HFFc6 (cell line): ENCODE results near the gene PWWP2A. TPM values are rescaled to one million over a fixed set of nuclear protein-coding genes. Genes with fewer than 3 reads are reported as not detected.

Experiments used
- DNase-seq: peaks from one replicate; pipeline ENCODE4 v3.0.0-alpha.2; 2018
- H3K27ac Mint-ChIP-seq: 2 replicates; pipeline ENCODE4 v1.8.0; 2020; ENCODE audit warnings: mild to moderate bottlenecking, mixed read lengths
- H3K27me3 Mint-ChIP-seq: 2 replicates; pipeline ENCODE4 v1.8.0; 2021; ENCODE audit warnings: mild to moderate bottlenecking, moderate library complexity, mixed read lengths; ENCODE audit not compliant: insufficient read depth
- H3K36me3 Mint-ChIP-seq: 2 replicates; pipeline ENCODE4 v1.8.0; 2021; ENCODE audit warnings: low read depth, mixed read lengths
- H3K4me1 Mint-ChIP-seq: 2 replicates; pipeline ENCODE4 v1.8.0; 2020; ENCODE audit warnings: low read depth, mixed read lengths
- H3K4me3 Mint-ChIP-seq: 2 replicates; pipeline ENCODE4 v1.8.0; 2020; ENCODE audit warnings: mild to moderate bottlenecking, moderate library complexity, mixed read lengths
- H3K9me3 Mint-ChIP-seq: 2 replicates; pipeline ENCODE4 v1.8.0; 2020; ENCODE audit warnings: mild to moderate bottlenecking, mixed read lengths
- CTCF ChIP-seq: fragments of 200-600 bp; sonication (generic); IDR thresholded peaks from 2 replicates; pipeline ENCODE4 v1.5.0; 2021; ENCODE audit warnings: antibody characterized with exemption, mild to moderate bottlenecking
- total RNA-seq, 6 experiments: library from RNA; stranded (reverse); fragmentation: NEBNext Ultra II Directional; extraction: Animal tissue kit (Norgen Biotek cat#: 25700); gene quantifications; 2 replicates in 1 of 6; 3 replicates in 5 of 6; pipeline ENCODE4 v1.2.3, GENCODE V29; 2021

PWWP2A gene
- total RNA-seq, 6 experiments from 2014 or later, result 11.3 to 12.7 (median 12.3) TPM

GRCh38 chr5:160047423-160047822 is 71.8 kb downstream of the PWWP2A start:
- H3K9me3 Mint-ChIP-seq, result no peaks in the 10 kb centered on the region
- H3K4me1 Mint-ChIP-seq, result peaks cover 13% of the 10 kb centered on the region
- 0 out of 2 replicates have a peak, but pooled peaks cover 1% of the 10 kb centered on the region for H3K27me3 Mint-ChIP-seq
- no peak for DNase-seq
- no peak for TF ChIP-seq CTCF
- no peak overlapping the region; the same call in 1 of the 2 replicates for H3K4me3 Mint-ChIP-seq
- H3K36me3 Mint-ChIP-seq, result peaks cover 41% of the 10 kb centered on the region
- H3K27ac Mint-ChIP-seq, result no peak overlapping the region

GRCh38 chr5:160044967-160045366 is 74.3 kb downstream of the PWWP2A start:
- Mint-ChIP-seq H3K27ac (no peak overlapping the region), H3K4me3 (no peak overlapping the region)
- no peak for TF ChIP-seq CTCF

GRCh38 chr5:160044391-160044804 is 74.9 kb downstream of the PWWP2A start:
- Mint-ChIP-seq H3K36me3 (peaks cover 28% of the 10 kb centered on the region), H3K27me3 (0 out of 2 replicates have a peak, but pooled peaks cover 1% of the 10 kb centered on the region), H3K27ac (no peak overlapping the region), H3K4me1 (peaks cover 13% of the 10 kb centered on the region), H3K9me3 (no peaks in the 10 kb centered on the region), H3K4me3 (no peak overlapping the region)
- no peak for DNase-seq
- no peak for TF ChIP-seq CTCF

More at GRCh38 chr5:160044967-160045366, 74.3 kb downstream of the PWWP2A start:
- DNase-seq, result no peak
- H3K27me3 Mint-ChIP-seq, result 0 out of 2 replicates have a peak, but pooled peaks cover 1% of the 10 kb centered on the region
- H3K4me1 Mint-ChIP-seq, result peaks cover 13% of the 10 kb centered on the region
- no peaks in the 10 kb centered on the region for H3K9me3 Mint-ChIP-seq
- peaks cover 32% of the 10 kb centered on the region for H3K36me3 Mint-ChIP-seq

- 0 out of 2 replicates have a peak, but pooled peaks cover 1% of the 10 kb centered on the region for H3K27me3 Mint-ChIP-seq
- no peaks in the 10 kb centered on the region for H3K9me3 Mint-ChIP-seq
- no peak overlapping the region for H3K4me3 Mint-ChIP-seq
- TF ChIP-seq CTCF, result no peak
- peaks cover 13% of the 10 kb centered on the region for H3K4me1 Mint-ChIP-seq
- peaks cover 30% of the 10 kb centered on the region for H3K36me3 Mint-ChIP-seq
- H3K27ac Mint-ChIP-seq, result no peak overlapping the region
- no peak for DNase-seq
Measured at GRCh38 chr5:160042671-160043070, 76.6 kb downstream of the PWWP2A start.

Other genes with a start within 250 kb of the PWWP2A start
- under 1 TPM; 0.17 to 0.57 (median 0.38) TPM for gene ADRA1B, start 203.0 kb downstream of the PWWP2A start, total RNA-seq
- gene TTC1, start 110.3 kb downstream of the PWWP2A start, total RNA-seq, result 10 to 100 TPM; 63.9 to 76.0 (median 70.6) TPM
- not detected for gene FABP6, start 110.1 kb upstream of the PWWP2A start, total RNA-seq
- not detected for gene CCNJL, start 193.1 kb upstream of the PWWP2A start, total RNA-seq